ENCODE results near the gene NT5C2.
A peak's percentile ranks its signal among the peaks of the same experiment; 100 is the strongest.
"Not testable (repeated sequence)": the region's sequence is repeated elsewhere in the genome, so short reads cannot be mapped to it uniquely, and the experiment has no call there.

Gene NT5C2

DNA sequence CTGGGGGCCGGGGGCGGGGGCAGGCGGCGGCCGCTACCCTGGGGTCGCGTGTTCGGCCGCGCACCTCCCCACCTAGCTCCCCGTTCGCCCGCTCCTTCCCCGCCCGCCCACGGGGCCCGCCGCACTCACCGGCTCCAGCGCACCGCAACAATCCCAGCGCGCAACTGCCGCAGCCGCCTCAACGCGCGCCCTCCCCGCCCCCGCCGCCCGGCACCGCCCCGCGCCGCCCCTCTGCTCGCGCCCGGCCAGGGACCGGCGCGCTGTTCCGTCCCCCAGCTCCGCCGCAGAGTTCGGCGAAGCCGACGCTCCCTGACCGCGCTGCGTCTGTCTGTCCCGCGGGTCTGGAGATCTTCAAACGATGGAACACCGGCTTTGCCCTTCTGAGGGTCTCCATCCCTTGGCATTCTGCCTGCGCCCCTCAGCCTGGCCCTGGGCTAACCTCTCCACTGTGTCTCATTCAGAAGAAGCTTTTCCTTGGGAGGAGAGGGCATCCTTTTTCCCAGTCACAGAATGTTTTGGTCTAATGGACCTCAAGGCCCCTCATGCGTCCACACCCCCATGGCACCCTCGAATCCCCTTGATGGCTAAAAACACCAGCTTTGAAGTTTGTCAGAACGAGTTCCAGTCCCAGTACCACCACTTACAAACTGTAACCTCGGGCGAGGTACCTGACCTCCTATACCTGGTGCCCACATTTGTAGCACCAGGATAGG lies at the start of gene NT5C2:
Gene NT5C2 (minus strand): TSS at position 166 of the 713 bp plus-strand sequence. CDS start 18,314 bp downstream, outside the sequence.
- DNase-seq = peak; percentile 77

GRCh38 chr10:103241262-103242011 lies 48.4 kb upstream of the NT5C2 start:
- DNase-seq = no peak

DNA sequence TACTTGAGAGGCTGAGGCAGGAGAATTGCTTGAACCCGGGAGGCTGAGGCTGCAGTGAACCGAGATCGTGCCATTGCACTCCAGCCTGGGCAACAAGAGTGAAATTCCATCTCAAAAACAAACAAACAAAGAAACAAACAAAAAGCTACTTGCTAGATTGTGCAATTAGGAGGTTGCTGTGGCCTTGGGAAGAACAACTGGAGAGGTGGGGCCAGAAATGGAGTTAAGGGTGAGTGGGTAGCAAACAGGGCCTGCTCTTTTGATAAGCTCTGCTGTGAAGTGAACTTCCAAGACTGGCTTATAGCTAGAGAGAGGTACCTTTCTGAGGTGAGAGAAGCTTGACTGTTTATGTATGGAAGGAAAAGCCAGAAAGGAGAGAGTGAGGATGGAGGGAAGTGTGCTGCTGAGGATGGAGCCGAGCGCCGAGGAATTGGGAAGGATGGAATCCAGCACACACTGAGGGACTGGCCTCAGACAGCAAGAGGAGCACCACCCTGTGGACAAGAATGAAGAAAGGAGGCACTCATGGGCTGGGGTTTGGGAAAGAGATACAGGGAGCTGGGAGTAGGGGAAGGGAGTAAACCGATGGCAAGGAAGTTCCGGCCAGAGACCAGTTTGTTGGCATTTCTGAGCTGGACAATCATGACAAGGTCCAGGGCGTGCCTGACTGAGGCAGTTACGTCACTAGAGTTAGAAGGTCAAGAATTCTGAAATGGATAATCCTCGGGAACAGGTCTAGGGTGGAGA lies 45.6 kb upstream of the NT5C2 start:
- no peak for DNase-seq

GRCh38 chr10:103235775-103236174 lies 42.7 kb upstream of the NT5C2 start:
- DNase-seq = no peak

DNA sequence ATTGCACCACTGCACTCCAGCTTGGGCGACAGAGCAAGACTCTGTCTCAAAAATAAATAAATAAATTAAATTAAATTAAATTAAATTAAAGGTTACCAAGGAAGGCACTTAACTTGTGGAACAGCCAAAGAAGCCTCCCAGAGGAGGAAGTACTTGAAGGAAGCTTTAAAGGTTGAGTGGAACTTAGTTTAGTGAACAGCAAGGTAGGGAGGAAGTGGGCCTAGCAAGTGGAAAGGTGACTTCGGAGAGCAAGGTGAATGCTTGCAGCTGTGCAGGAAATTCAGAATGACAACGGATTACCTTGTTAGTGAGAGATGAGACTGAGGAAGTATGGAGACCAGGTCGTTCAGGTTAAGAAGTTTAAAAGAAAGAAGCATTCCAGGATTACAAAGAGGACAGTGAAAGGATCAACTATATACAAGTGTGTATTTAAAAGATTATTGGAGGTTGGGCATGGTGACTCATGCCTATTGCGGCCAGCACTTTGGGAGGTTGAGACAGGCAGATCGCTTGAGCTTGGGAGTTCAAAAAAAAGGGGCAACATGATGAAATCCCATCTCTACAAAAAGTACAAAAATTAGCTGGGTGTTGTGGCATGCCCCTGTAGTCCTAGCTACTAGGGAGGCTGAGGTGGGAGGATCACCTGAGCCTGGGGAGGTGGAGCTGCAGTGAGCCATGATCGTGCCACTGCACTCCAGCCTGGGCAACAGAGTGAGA lies 39.9 kb upstream of the NT5C2 start:
- no peak for DNase-seq

DNA sequence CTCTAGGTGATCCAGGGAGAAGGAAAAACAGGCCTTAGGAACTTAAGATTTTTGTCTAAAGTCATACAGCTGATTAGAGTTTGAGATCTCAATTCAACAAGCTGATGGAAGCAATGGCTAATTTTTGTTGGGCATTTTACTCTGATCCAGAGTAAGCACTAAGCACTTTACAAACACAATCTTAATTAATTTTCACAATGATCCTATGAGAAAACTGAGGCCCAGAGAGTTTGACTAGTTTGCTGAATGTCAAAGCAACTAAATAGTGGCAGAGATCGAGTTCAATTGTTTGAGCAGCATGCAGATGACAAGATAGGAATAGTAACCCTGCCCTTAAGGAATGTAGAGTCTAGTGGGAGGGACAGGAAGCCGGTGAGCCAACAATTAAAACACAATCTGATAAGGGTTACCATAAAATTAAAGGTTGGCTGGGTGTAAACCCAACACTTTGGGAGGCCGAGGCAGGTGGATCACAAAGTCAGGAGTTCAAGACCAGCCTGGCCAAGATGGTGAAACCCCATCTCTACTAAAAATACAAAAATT lies 39.1 kb upstream of the NT5C2 start:
- no peak for DNase-seq

GRCh38 chr10:103231047-103231551 lies 38.0 kb upstream of the NT5C2 start:
- no peak for DNase-seq

DNA sequence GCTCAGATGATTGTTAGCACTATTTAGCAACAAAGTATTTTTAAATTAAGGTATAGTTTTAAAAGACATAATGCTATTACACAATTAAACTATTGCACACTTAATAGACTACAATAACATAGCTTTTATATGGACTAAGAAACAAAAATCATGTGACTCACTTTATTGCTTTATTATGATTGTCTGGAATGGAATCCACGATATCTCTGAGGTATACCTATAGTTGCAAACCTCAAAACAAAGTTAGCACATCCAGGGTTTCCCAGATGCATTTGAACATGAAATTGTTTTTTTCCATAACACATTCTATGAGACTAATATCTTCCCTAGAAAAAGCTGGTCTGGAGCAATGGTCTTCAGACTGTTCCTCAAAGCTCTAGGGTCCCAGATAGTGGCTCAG lies 34.3 kb upstream of the NT5C2 start:
- DNase-seq = no peak

- no peak for DNase-seq
Observed at GRCh38 chr10:103225939-103226338, 32.9 kb upstream of the NT5C2 start.

DNA sequence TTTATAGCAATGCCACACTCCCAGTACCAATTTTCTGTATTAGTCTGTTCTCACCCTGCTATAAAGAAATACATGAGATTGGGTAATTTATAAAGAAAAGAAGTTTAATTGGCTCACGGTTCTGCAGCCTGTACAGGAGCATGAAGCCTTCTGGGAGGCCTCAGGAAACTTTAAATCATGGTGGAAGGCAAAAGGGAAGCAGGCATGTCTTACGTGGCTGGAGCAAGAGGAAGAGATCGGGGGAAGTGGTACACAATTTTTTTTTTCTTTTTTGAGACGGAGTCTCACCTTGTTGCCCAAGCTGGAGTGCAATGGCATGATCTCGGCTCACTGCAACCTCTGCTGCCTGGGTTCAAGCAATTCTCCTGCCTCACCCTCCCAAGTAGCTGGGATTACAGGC lies 31.6 kb upstream of the NT5C2 start:
- not testable (repeated sequence) for DNase-seq

DNA sequence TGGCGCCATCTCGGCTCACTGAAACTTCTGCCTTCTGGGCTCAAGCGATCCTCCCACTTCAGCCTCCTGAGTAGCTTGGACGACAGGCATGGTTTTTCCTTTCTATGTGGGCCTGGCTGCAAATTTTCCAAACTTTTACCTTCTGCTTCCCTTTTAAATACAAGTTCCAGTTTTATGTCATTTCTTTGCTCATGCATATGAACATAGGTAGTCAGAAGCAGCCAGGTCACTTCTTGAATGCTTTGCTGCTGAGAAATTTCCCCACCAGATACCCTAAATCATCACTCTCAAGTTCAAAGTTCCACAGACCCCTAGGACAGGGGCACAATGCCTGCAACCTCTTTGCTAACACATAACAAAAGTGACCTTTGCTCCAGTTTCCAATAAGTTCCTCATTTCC lies 31.1 kb upstream of the NT5C2 start:
- no peak for DNase-seq

- not testable (repeated sequence) for DNase-seq
Observed at GRCh38 chr10:103216362-103216761, 23.3 kb upstream of the NT5C2 start.

DNA sequence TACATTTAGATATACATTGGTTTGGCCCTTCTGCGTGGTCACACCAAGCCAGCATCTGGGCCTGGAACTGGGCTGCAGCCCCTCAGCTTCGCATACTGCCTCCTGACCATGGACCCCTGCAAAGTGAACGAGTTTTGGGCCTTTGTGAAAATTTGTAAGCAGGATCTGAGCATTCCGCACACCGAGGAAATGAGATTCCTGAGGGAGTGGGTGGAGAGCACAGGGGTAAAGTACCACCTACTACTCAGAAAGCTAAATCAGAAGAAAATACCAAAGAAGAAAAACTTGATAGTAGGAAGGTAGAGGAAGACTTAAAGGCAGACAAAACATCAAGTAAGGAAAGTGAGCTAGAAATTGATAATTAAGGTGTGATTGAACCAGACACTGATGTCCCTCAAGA lies 22.5 kb upstream of the NT5C2 start:
- DNase-seq = no peak

- DNase-seq = not testable (repeated sequence)
Observed at GRCh38 chr10:103210262-103210661, 17.2 kb upstream of the NT5C2 start.

GRCh38 chr10:103207643-103208042 lies 14.6 kb upstream of the NT5C2 start:
- not testable (repeated sequence) for DNase-seq

- no peak for DNase-seq
Observed at GRCh38 chr10:103207141-103207540, 14.1 kb upstream of the NT5C2 start.

DNA sequence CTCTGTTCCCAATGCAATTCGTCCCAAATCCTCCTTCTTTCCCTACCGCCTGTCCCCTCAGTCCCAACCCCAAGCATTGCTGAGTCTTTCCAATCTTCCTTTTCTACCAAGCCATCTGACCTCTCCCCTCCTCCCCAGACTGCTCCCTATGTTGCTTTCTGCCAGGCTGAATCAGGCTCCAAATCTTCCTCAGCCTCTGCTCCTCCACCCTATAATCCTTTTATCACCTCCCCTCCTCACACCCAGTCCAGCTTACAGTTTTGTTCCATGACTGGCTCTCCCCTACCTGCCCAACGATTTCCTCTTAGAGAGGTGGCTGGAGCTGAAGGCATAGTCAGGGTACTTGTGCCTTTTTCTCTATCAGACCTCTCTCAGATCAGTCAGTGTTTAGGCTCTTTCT lies 13.6 kb upstream of the NT5C2 start:
- DNase-seq = not testable (repeated sequence)

DNA sequence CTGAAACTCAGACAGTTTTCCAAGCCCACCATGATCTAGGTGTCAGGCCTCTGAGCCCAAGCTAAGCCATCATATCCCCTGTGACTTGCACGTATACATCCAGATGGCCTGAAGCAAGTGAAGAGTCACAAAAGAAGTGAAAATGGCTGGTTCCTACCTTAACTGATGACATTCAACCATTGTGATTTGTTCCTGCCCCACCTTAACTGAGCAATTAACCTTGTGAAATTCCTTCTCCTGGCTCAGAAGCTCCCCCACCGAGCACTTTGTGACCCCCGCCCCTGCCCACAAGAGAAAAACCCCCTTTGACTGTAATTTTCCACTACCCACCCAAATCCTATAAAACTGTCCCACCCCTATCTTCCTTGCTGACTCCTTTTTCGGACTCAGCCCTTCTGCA lies 12.3 kb upstream of the NT5C2 start:
- DNase-seq = not testable (repeated sequence)

DNA sequence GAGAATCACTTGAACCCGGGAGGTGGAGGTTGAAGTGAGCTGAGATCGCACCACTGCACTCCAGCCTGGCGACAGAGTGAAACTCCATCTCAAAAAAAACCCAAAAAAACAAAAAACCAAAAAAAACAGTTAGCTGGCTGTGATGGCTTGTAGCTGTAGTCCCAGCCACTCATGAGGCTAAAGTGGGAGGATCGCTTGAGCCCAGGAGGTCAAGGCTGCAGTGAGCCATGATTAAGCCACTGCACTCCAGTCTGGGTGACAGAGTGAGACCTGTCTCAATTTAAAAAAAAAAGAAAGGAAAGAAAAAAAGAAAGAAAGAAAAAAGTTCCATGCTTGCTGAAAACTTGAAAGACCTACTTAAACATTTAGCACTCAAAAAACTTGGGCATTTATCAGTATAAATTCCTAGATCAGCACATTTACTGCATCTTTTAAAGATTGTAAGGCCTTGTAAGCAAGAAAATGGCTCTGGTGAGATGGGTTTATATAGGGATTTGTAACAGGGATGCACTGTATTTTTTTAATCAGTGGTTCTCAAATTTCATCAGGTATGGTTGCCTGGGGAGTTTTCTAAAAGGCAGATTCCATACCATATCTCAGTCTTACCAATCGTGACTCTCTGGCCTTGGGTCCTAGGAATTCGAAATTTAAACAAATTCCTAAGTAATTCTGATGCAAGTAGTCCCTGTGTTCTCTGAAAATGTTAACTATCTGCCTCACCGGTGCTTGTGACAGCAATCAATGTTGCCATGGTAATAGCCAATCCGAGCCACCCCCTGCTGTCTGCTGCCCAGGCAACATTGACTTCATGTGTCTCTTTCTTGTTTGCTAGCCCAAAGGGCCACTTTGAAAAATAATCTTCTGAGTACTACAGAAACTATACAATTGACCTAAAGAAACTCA lies 11.5 kb upstream of the NT5C2 start:
- no peak for DNase-seq

- DNase-seq = no peak
Observed at GRCh38 chr10:103203466-103203865, 10.4 kb upstream of the NT5C2 start.

- DNase-seq = no peak
Observed at GRCh38 chr10:103202319-103202718, 9.2 kb upstream of the NT5C2 start.

All from stimulated activated CD4-positive, alpha-beta T cell treated with anti-CD3 and anti-CD28 coated beads, Interleukin-4, amount 100 ng/mL, for 24 hours (primary cell).